H9 (cell line): ENCODE measurements around the gene FARP2. TPM values are rescaled to one million over a fixed set of nuclear protein-coding genes. Genes with fewer than 3 reads are reported as not detected.

Source experiments
- DNase-seq: peaks from one replicate; pipeline ENCODE4 v3.0.0-alpha.2; 2017
- H2AFZ ChIP-seq: one replicate; pipeline ENCODE4 v1.6.1; 2013; ENCODE audit warnings: mild to moderate bottlenecking, low read length, control low read depth, moderate library complexity
- H2AK5ac ChIP-seq: 2 replicates; pipeline ENCODE4 v1.6.1; 2013; ENCODE audit warnings: low read length, control low read depth, mixed read lengths; ENCODE audit not compliant: insufficient read length
- H2BK120ac ChIP-seq: one replicate; pipeline ENCODE4 v1.6.1; 2013; ENCODE audit warnings: low read depth, mild to moderate bottlenecking, low read length, control low read depth, inconsistent platforms; ENCODE audit not compliant: poor library complexity, severe bottlenecking
- H2BK12ac ChIP-seq: 2 replicates; pipeline ENCODE4 v1.6.1; 2013; ENCODE audit warnings: low read length, control low read depth, mixed read lengths, low read depth; ENCODE audit not compliant: insufficient read length
- H2BK15ac ChIP-seq: 2 replicates; pipeline ENCODE4 v1.6.1; 2013; ENCODE audit warnings: low read depth, low read length, control low read depth
- H2BK20ac ChIP-seq: one replicate; pipeline ENCODE4 v1.6.1; 2013; ENCODE audit warnings: low read depth, mild to moderate bottlenecking, low read length, control low read depth, inconsistent platforms; ENCODE audit not compliant: poor library complexity, severe bottlenecking
- H2BK5ac ChIP-seq: 2 replicates; pipeline ENCODE4 v1.6.1; 2013; ENCODE audit warnings: low read length, control low read depth, mixed read lengths; ENCODE audit not compliant: insufficient read length
- H3K14ac ChIP-seq: 2 replicates; pipeline ENCODE4 v1.6.1; 2013; ENCODE audit warnings: low read length, control low read depth; ENCODE audit not compliant: insufficient read depth
- H3K18ac ChIP-seq: 2 replicates; pipeline ENCODE4 v1.6.1; 2013; ENCODE audit warnings: low read depth, mild to moderate bottlenecking, mixed read lengths, low read length, control low read depth; ENCODE audit not compliant: insufficient read length
- H3K23ac ChIP-seq: 2 replicates; pipeline ENCODE4 v1.6.1; 2013; ENCODE audit warnings: low read length, control low read depth, mixed read lengths, low read depth; ENCODE audit not compliant: insufficient read length
- H3K23me2 ChIP-seq: 2 replicates; pipeline ENCODE4 v1.6.1; 2013; ENCODE audit warnings: low read depth, mild to moderate bottlenecking, mixed read lengths, low read length, control low read depth; ENCODE audit not compliant: insufficient read length, poor library complexity, severe bottlenecking
- H3K27ac ChIP-seq: 2 replicates; pipeline ENCODE4 v1.5.1; 2013; ENCODE audit warnings: low read length, control low read depth, mixed read lengths, low read depth; ENCODE audit not compliant: insufficient read length
- H3K27me3 ChIP-seq: 2 replicates; pipeline ENCODE4 v1.6.1; 2013; ENCODE audit warnings: low read length, control low read depth, inconsistent platforms; ENCODE audit not compliant: insufficient read depth
- H3K4ac ChIP-seq: 2 replicates; pipeline ENCODE4 v1.6.1; 2013; ENCODE audit warnings: low read depth, mild to moderate bottlenecking, control low read depth, inconsistent platforms, low read length, moderate library complexity
- H3K4me1 ChIP-seq: 2 replicates; pipeline ENCODE4 v1.6.1; 2013; ENCODE audit warnings: low read length, control low read depth, inconsistent platforms; ENCODE audit not compliant: insufficient read depth
- H3K4me2 ChIP-seq: 2 replicates; pipeline ENCODE4 v1.6.1; 2013; ENCODE audit warnings: low read length, control low read depth, mixed read lengths; ENCODE audit not compliant: insufficient read length, insufficient read depth
- H3K56ac ChIP-seq: 2 replicates; pipeline ENCODE4 v1.6.1; 2013; ENCODE audit warnings: low read depth, mild to moderate bottlenecking, mixed read lengths, low read length, control low read depth; ENCODE audit not compliant: insufficient read length
- H3K79me1 ChIP-seq: 2 replicates; pipeline ENCODE4 v1.6.1; 2013; ENCODE audit warnings: low read depth, mild to moderate bottlenecking, moderate library complexity, low read length, control low read depth, inconsistent platforms; ENCODE audit not compliant: insufficient read depth, poor library complexity, severe bottlenecking
- H3K79me2 ChIP-seq: 2 replicates; pipeline ENCODE4 v1.6.1; 2013; ENCODE audit warnings: low read length, control low read depth, inconsistent platforms; ENCODE audit not compliant: insufficient read depth
- H3K9ac ChIP-seq: 2 replicates; pipeline ENCODE4 v1.6.1; 2013; ENCODE audit warnings: low read length, control low read depth, mixed read lengths; ENCODE audit not compliant: insufficient read length; ENCODE audit errors: extremely low read depth
- H3K9me3 ChIP-seq: one replicate; pipeline ENCODE4 v1.6.1; 2013; ENCODE audit warnings: low read depth, low read length, inconsistent platforms; ENCODE audit not compliant: control insufficient read depth
- H3T11ph ChIP-seq: one replicate; pipeline ENCODE4 v1.6.1; 2013; ENCODE audit warnings: mild to moderate bottlenecking, low read length, control low read depth, inconsistent platforms
- H4K20me1 ChIP-seq: one replicate; pipeline ENCODE4 v1.6.1; 2013; ENCODE audit not compliant: control insufficient read depth, insufficient read length, insufficient read depth
- H4K5ac ChIP-seq: 2 replicates; pipeline ENCODE4 v1.6.1; 2013; ENCODE audit warnings: low read depth, mild to moderate bottlenecking, mixed read lengths, low read length, control low read depth; ENCODE audit not compliant: insufficient read length
- H4K8ac ChIP-seq: replicated peaks from 2 replicates; pipeline ENCODE4 v1.6.1; 2013; ENCODE audit warnings: low read length, control low read depth, mixed read lengths, low read depth; ENCODE audit not compliant: insufficient read length
- H4K91ac ChIP-seq: 2 replicates; pipeline ENCODE4 v1.6.1; 2013; ENCODE audit warnings: low read depth, mild to moderate bottlenecking, moderate library complexity, mixed read lengths, low read length, control low read depth; ENCODE audit not compliant: insufficient read length
- H3K27ac Mint-ChIP-seq, 3 experiments: 2 replicates in 2 of 3; 3 replicates in 1 of 3; pipeline ENCODE4 v1.8.0; 2020 to 2021; ENCODE audit warnings: mixed read lengths in 3 of 3, mild to moderate bottlenecking in 1 of 3, moderate library complexity in 1 of 3
- H3K27me3 Mint-ChIP-seq: 2 replicates; pipeline ENCODE4 v1.8.0; 2021; ENCODE audit warnings: low read depth, mild to moderate bottlenecking, moderate library complexity, mixed read lengths
- H3K36me3 Mint-ChIP-seq, 3 experiments: 2 replicates in 2 of 3; 3 replicates in 1 of 3; pipeline ENCODE4 v1.8.0; 2020 to 2021; ENCODE audit warnings: low read depth in 3 of 3, mixed read lengths in 3 of 3; ENCODE audit not compliant: insufficient read depth in 1 of 3
- H3K4me1 Mint-ChIP-seq, 2 experiments: 2 replicates each; pipeline ENCODE4 v1.8.0; 2020; ENCODE audit warnings: mixed read lengths in 2 of 2
- H3K4me3 Mint-ChIP-seq, 2 experiments: 2 replicates in 1 of 2; 3 replicates in 1 of 2; pipeline ENCODE4 v1.8.0; 2020 to 2021; ENCODE audit warnings: mild to moderate bottlenecking in 2 of 2, mixed read lengths in 2 of 2, moderate library complexity in 1 of 2
- H3K9me3 Mint-ChIP-seq, 2 experiments: 2 replicates in 1 of 2; 3 replicates in 1 of 2; pipeline ENCODE4 v1.8.0; 2020; ENCODE audit warnings: mild to moderate bottlenecking in 2 of 2, mixed read lengths in 2 of 2, moderate library complexity in 1 of 2
- WGBS: extraction: QIAGEN DNeasy Blood & Tissue Kit; methylation state at CpG from one replicate; pipeline ENCODE4 v1.1.7; 2013; ENCODE audit warnings: missing lambda C conversion rate, low lambda C conversion rate, mixed read lengths; ENCODE audit not compliant: insufficient read length; ENCODE audit errors: extremely low coverage; 5-methylcytosine and 5-hydroxymethylcytosine counted together
- total RNA-seq: library from RNA; stranded (reverse); gene quantifications from 2 replicates; pipeline ENCODE4 v1.2.1, GENCODE V29; 2021
- TF ChIP-seq, protein P1 (sequence below): fragments of 200-600 bp; sonication (generic); conservative IDR thresholded peaks from 3 replicates; pipeline ENCODE4 v1.8.0; 2021; ENCODE audit warnings: antibody characterized with exemption, mild to moderate bottlenecking

FARP2 gene
- total RNA-seq, 1 experiment from 2014 or later: 33.9 TPM

DNA sequence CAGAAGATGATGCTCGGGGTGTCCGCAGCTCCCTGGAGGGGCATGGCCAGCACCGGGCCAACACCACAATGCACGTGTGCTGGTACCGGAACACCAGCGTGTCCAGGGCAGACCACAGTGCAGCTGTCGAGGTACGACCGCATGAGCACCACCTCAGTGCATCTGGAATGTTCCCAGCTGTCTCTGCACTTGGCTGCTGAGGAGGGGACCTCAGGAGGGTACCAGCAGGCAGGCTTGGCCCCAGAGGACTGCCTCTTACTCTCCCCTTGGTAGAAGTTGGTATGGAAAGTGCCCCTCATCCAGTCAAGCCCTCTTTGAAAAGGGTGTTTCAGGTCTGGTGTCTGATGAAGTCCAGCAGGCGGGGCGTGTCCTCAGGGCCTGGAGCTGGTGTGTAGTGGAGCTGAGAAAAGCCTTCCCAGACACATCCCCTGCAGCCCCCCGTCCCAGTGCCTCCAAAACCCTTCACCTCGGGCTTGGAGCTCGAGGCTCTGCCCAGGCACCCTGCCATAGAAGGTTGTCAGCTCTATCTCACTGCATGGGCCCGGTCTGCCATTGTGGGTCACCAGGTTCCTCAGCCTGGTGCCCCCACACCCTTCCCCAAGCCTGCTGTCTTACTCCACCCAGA, 135.6 kb downstream of the FARP2 start:
- DNase-seq: no peak
- peaks cover 6% of the 10 kb centered on the region for H3K27me3 Mint-ChIP-seq

More for the DNA sequence above, 135.6 kb downstream of the FARP2 start:
- no peak overlapping the region for H3T11ph ChIP-seq
- H2BK15ac ChIP-seq: no peak overlapping the region
- Mint-ChIP-seq H3K36me3 (peaks cover 14 to 37% (median 30%) of the 10 kb centered on the region in 3 experiments; a peak in 6 of 7 replicates), H3K4me3 (no peak overlapping the region), H3K27ac (no peak overlapping the region), H3K9me3 (no peaks in the 10 kb centered on the region), H3K4me1 (peaks cover 2 to 3% of the 10 kb centered on the region in 2 experiments; a peak in 2 of 4 replicates)
- H4K8ac ChIP-seq: no peak overlapping the region
- no peaks in the 10 kb centered on the region for H4K20me1 ChIP-seq
- H3K9ac ChIP-seq: no peak overlapping the region
- H4K91ac ChIP-seq: no peak overlapping the region
- H3K79me1 ChIP-seq: no peaks in the 10 kb centered on the region
- TF ChIP-seq, protein P1, sequence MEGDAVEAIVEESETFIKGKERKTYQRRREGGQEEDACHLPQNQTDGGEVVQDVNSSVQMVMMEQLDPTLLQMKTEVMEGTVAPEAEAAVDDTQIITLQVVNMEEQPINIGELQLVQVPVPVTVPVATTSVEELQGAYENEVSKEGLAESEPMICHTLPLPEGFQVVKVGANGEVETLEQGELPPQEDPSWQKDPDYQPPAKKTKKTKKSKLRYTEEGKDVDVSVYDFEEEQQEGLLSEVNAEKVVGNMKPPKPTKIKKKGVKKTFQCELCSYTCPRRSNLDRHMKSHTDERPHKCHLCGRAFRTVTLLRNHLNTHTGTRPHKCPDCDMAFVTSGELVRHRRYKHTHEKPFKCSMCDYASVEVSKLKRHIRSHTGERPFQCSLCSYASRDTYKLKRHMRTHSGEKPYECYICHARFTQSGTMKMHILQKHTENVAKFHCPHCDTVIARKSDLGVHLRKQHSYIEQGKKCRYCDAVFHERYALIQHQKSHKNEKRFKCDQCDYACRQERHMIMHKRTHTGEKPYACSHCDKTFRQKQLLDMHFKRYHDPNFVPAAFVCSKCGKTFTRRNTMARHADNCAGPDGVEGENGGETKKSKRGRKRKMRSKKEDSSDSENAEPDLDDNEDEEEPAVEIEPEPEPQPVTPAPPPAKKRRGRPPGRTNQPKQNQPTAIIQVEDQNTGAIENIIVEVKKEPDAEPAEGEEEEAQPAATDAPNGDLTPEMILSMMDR: no peak
- H3K79me2 ChIP-seq: no peaks in the 10 kb centered on the region
- no peak overlapping the region for H3K27ac ChIP-seq
- H2BK12ac ChIP-seq: no peak overlapping the region
- H3K18ac ChIP-seq: no peak overlapping the region
- no peak overlapping the region for H2BK120ac ChIP-seq
- no peak overlapping the region for H3K56ac ChIP-seq
- no peak overlapping the region for H2AK5ac ChIP-seq
- H3K23me2 ChIP-seq: no peaks in the 10 kb centered on the region
- H3K27me3 ChIP-seq: no peaks in the 10 kb centered on the region
- no peak overlapping the region for H3K23ac ChIP-seq
- H3K4ac ChIP-seq: no peak overlapping the region
- no peak overlapping the region for H2BK20ac ChIP-seq
- H4K5ac ChIP-seq: no peak overlapping the region
- H2AFZ ChIP-seq: no peak overlapping the region
- no peaks in the 10 kb centered on the region for H3K9me3 ChIP-seq
- H3K4me2 ChIP-seq: no peak overlapping the region
- H3K14ac ChIP-seq: no peak overlapping the region; the same call in 1 of the 2 replicates
- no peaks in the 10 kb centered on the region for H3K4me1 ChIP-seq
- H2BK5ac ChIP-seq: no peak overlapping the region
- WGBS: no CpG with 5 or more reads among the region's 15 CpGs
